HEK293T (cell line): ENCODE data around the gene DNAH9.

ENCODE experiments used
- CTCF ChIA-PET: fragments of 350-600 bp; formaldehyde crosslinking; extraction: SDS; loops from one replicate; lab custom pipeline; 2021; ENCODE audit warnings: antibody characterized with exemption, inconsistent platforms; lab: Yijun Ruan, JAX
- POLR2A ChIA-PET: fragments of 350-600 bp; formaldehyde crosslinking; extraction: SDS; loops from one replicate; lab custom pipeline; 2020; ENCODE audit warnings: antibody characterized with exemption, inconsistent platforms; lab: Yijun Ruan, JAX
- DNase-seq: peaks from one replicate; pipeline ENCODE4 v3.0.0; 2012; ENCODE audit warnings: mixed read lengths; ENCODE audit errors: extremely low spot score
- ARNT ChIP-seq: fragments of 450-650 bp; IDR thresholded peaks from 2 replicates; pipeline ENCODE4 v1.6.1; 2017; ENCODE audit warnings: mild to moderate bottlenecking
- BHLHE40 ChIP-seq: fragments of 450-650 bp; IDR thresholded peaks from 2 replicates; pipeline ENCODE4 v1.6.1; 2016; ENCODE audit warnings: mild to moderate bottlenecking, moderate library complexity, borderline replicate concordance
- CTBP1 ChIP-seq: fragments of 450-650 bp; IDR thresholded peaks from 2 replicates; pipeline ENCODE4 v1.6.1; 2016; ENCODE audit warnings: borderline replicate concordance
- ELF4 ChIP-seq: fragments of 450-650 bp; IDR thresholded peaks from 2 replicates; pipeline ENCODE4 v1.6.1; 2017; ENCODE audit warnings: antibody characterized with exemption
- FOXA1 ChIP-seq: fragments of 450-650 bp; IDR thresholded peaks from 2 replicates; pipeline ENCODE4 v1.6.1; 2016; ENCODE audit warnings: mild to moderate bottlenecking
- FOXK2 ChIP-seq: fragments of 450-650 bp; IDR thresholded peaks from 2 replicates; pipeline ENCODE4 v1.6.1; 2016; ENCODE audit warnings: mild to moderate bottlenecking
- FOXM1 ChIP-seq: fragments of 450-650 bp; IDR thresholded peaks from 2 replicates; pipeline ENCODE4 v1.6.1; 2017; ENCODE audit warnings: mild to moderate bottlenecking, borderline replicate concordance
- HDGF ChIP-seq: fragments of 450-650 bp; IDR thresholded peaks from 2 replicates; pipeline ENCODE4 v1.6.1; 2017; ENCODE audit warnings: antibody characterized with exemption, borderline replicate concordance
- L3MBTL2 ChIP-seq: fragments of 450-650 bp; conservative IDR thresholded peaks from 2 replicates; pipeline ENCODE4 v1.6.1; 2016; ENCODE audit warnings: mild to moderate bottlenecking
- LEF1 ChIP-seq: fragments of 450-650 bp; IDR thresholded peaks from 2 replicates; pipeline ENCODE4 v1.6.1; 2017; ENCODE audit warnings: mild to moderate bottlenecking, borderline replicate concordance
- NFRKB ChIP-seq: fragments of 450-650 bp; IDR thresholded peaks from 2 replicates; pipeline ENCODE4 v1.6.1; 2016; ENCODE audit warnings: mild to moderate bottlenecking, moderate library complexity
- SP1 ChIP-seq: fragments of 450-650 bp; IDR thresholded peaks from 2 replicates; pipeline ENCODE4 v1.6.1; 2017
- SUZ12 ChIP-seq: fragments of 450-650 bp; IDR thresholded peaks from 2 replicates; pipeline ENCODE4 v1.6.1; 2016; ENCODE audit warnings: mild to moderate bottlenecking
- TARDBP ChIP-seq: fragments of 450-650 bp; IDR thresholded peaks from 2 replicates; pipeline ENCODE4 v1.6.1; 2016
- ZNF384 ChIP-seq: fragments of 450-650 bp; IDR thresholded peaks from 2 replicates; pipeline ENCODE4 v1.6.1; 2016
- TF ChIP-seq, protein P1 (sequence below): fragments of 450-650 bp; IDR thresholded peaks from 2 replicates; pipeline ENCODE4 v1.6.1; 2016

The DNAH9 gene, protein sequence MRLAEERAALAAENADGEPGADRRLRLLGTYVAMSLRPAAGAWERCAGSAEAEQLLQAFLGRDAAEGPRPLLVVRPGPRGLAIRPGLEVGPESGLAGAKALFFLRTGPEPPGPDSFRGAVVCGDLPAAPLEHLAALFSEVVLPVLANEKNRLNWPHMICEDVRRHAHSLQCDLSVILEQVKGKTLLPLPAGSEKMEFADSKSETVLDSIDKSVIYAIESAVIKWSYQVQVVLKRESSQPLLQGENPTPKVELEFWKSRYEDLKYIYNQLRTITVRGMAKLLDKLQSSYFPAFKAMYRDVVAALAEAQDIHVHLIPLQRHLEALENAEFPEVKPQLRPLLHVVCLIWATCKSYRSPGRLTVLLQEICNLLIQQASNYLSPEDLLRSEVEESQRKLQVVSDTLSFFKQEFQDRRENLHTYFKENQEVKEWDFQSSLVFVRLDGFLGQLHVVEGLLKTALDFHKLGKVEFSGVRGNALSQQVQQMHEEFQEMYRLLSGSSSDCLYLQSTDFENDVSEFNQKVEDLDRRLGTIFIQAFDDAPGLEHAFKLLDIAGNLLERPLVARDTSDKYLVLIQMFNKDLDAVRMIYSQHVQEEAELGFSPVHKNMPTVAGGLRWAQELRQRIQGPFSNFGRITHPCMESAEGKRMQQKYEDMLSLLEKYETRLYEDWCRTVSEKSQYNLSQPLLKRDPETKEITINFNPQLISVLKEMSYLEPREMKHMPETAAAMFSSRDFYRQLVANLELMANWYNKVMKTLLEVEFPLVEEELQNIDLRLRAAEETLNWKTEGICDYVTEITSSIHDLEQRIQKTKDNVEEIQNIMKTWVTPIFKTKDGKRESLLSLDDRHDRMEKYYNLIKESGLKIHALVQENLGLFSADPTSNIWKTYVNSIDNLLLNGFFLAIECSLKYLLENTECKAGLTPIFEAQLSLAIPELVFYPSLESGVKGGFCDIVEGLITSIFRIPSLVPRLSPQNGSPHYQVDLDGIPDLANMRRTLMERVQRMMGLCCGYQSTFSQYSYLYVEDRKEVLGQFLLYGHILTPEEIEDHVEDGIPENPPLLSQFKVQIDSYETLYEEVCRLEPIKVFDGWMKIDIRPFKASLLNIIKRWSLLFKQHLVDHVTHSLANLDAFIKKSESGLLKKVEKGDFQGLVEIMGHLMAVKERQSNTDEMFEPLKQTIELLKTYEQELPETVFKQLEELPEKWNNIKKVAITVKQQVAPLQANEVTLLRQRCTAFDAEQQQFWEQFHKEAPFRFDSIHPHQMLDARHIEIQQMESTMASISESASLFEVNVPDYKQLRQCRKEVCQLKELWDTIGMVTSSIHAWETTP (N-terminal part only)

DNA sequence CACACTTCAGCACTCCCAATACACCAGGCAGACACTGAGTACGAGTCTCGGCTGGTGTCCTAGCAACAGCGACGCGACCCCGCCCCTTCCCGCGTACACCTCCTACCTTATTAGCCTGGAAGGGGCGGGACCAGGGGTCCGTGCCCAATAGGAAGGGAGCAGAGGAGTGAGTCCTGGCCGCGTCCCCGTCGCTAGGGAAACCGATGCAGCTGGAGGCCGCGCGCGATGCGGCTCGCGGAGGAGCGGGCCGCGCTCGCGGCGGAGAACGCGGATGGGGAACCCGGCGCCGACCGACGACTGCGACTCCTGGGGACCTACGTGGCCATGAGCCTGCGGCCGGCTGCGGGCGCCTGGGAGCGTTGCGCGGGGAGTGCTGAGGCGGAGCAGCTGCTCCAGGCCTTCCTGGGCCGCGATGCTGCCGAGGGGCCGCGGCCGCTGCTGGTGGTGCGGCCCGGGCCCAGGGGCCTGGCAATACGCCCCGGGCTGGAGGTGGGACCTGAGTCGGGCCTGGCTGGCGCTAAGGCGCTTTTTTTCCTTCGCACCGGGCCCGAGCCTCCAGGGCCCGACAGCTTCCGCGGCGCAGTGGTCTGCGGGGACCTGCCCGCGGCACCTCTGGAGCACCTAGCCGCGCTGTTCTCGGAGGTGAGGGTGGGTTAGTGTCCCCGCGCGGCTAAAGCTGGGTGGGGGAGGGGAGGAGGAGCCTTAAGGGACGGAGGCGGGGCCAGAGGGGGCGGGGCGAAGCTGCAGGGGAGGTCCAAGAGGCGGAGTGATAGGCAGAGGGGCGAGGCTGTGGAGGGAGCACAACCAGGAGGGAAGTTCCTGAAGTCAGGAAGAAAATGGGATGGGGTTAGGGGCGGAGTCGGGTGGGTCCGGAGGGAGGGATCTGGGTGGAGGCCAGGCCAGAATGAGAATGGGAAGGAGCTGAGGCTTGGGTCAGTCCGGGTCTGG, at the start of gene DNAH9:
TSS of gene DNAH9 (plus strand) at position 197 of the 948 bp plus-strand sequence. CDS start at position 226, 29 bp downstream.
- POLR2A ChIA-PET, result no interaction called here
- no peak for DNase-seq

DNA sequence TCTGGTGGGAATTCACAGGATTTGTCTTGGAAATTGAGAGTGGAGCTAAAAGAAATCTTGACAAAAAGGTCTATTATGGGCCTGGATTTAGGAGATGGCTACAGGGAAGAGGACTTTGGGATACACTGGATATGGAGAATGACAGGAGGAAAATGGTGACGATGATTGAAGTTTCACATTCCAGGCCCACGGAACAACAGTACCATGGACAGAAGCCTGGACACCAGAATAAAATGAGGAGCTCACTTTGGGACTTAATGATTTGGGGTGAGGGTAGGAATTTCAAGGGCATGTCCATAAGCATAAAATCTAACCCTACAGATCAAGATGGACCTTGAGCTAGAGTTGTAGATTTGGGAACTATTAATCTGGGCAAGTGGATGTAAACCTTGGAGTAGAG, 47.8 kb upstream of the DNAH9 start:
- no peak for TF ChIP-seq ZNF384
- no peak for TF ChIP-seq BHLHE40
- no peak for DNase-seq
- POLR2A ChIA-PET, result no interaction called here
- CTCF ChIA-PET, result no interaction called here

More for the DNA sequence above, at the start of gene DNAH9:
- CTCF ChIA-PET, result no interaction called here
- TF ChIP-seq CTBP1, result no peak
- TF ChIP-seq SUZ12, result no peak
- no peak for TF ChIP-seq ARNT
- TF ChIP-seq NFRKB, result no peak
- TF ChIP-seq FOXK2, result no peak
- no peak for TF ChIP-seq FOXM1
- no peak for TF ChIP-seq FOXA1
- no peak for TF ChIP-seq BHLHE40
- no peak for TF ChIP-seq LEF1
- no peak for TF ChIP-seq ZNF384
- no peak for TF ChIP-seq TARDBP
- TF ChIP-seq SP1, result no peak
- TF ChIP-seq HDGF, result no peak
- TF ChIP-seq L3MBTL2, result no peak
- TF ChIP-seq, protein P1, sequence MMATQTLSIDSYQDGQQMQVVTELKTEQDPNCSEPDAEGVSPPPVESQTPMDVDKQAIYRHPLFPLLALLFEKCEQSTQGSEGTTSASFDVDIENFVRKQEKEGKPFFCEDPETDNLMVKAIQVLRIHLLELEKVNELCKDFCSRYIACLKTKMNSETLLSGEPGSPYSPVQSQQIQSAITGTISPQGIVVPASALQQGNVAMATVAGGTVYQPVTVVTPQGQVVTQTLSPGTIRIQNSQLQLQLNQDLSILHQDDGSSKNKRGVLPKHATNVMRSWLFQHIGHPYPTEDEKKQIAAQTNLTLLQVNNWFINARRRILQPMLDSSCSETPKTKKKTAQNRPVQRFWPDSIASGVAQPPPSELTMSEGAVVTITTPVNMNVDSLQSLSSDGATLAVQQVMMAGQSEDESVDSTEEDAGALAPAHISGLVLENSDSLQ, result no peak

DNA sequence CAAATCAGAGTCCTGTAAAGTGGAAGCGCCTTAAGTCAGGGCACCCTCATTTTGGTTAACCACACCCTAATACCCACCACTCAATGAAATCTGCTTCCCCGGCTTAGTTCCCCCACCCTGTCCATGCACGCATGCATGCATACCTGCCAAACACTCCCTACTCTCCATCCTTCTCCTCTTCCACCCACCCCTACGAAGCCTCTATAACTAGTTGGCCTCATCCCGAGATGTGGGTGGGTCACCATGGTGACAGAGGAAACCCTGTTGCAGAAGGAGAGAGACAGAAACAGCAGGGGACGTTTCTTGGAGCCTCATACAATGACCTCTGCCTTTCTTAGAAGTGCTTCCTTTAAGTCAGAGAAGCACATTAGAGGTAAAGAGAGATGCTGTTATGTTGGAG, 46.8 kb upstream of the DNAH9 start:
- TF ChIP-seq FOXM1 (no peak), NFRKB (no peak), ELF4 (no peak), BHLHE40 (no peak), TARDBP (no peak), HDGF (no peak), CTBP1 (no peak), L3MBTL2 (no peak), ARNT (no peak), FOXA1 (no peak), LEF1 (no peak), FOXK2 (no peak), SP1 (no peak)
- TF ChIP-seq, protein P1, result no peak
- POLR2A ChIA-PET, result no interaction called here

DNA sequence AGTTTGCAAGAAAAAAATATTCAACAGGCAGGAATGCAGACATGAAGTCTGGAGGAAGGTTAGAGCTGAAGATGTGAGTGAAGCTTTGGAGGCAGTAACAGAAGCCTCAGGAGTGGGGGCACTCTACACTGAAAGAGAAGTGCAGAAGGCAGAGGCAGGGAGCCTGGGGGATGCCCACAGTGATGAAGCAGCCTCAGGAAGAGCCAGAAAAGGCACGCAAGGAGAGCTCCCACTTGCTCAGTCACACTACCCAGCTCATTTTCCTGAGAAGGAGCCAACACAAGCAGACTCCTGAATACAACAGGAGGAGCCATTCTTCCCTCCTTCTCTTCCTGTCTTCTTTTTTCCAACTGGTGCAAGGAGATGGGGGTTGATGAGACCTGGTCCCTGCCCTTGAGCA, 45.1 kb upstream of the DNAH9 start:
- CTCF ChIA-PET, result no interaction called here
- POLR2A ChIA-PET, result no interaction called here

More for the DNA sequence above, 46.8 kb upstream of the DNAH9 start:
- CTCF ChIA-PET, result no interaction called here
- no peak for DNase-seq

DNA sequence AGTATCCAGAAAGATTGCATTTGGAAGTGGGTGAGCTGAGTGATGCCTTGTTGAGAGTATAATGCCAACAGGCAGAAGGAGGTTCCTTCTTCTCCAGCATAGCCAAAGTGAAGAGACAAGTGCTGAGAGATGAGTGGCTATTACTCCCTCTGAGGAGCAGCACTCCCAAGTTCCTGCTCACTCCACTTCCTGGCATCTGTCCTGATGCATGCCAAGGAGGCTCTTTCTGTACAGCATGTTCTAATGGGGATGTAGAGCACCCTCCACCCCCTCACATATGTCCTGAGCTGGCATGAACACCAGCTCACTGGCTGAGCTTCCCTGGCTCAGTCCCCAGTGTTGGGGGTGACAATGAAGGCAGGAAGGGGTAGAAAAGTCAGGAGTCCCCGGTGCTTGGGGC, 44.2 kb upstream of the DNAH9 start:
- no peak for DNase-seq
- ChIA-PET CTCF (no interaction called here), POLR2A (no interaction called here)
- TF ChIP-seq FOXK2, result no peak
- TF ChIP-seq SP1, result no peak
- TF ChIP-seq ZNF384, result no peak
- no peak for TF ChIP-seq ARNT
- TF ChIP-seq HDGF, result no peak
- no peak for TF ChIP-seq NFRKB
- no peak for TF ChIP-seq SUZ12
- no peak for TF ChIP-seq LEF1
- TF ChIP-seq CTBP1, result no peak
- TF ChIP-seq TARDBP, result no peak
- no peak for TF ChIP-seq BHLHE40
- no peak for TF ChIP-seq FOXM1
- TF ChIP-seq ELF4, result no peak
- no peak for TF ChIP-seq L3MBTL2
- TF ChIP-seq, protein P1, result no peak
- no peak for TF ChIP-seq FOXA1

More for the DNA sequence above, 45.1 kb upstream of the DNAH9 start:
- TF ChIP-seq HDGF, result no peak
- DNase-seq, result no peak
